Spleen (tissue), 11 donors: Measurements from ENCODE around the gene LRMDA. TPM values are rescaled to one million over a fixed set of nuclear protein-coding genes. Genes with fewer than 3 reads are reported as not detected.

Experiments used
- DNase-seq: peaks from one replicate; pipeline ENCODE4 v3.0.0-alpha.2; 2020
- H3K27ac ChIP-seq, 8 donors: fragments of 200-600 bp; sonication (generic) in 7 of 8; 1 replicate in 4 of 8; 2 replicates in 4 of 8; pipeline versions ENCODE4 v1.5.0 to v1.8.0; 2016 to 2021; ENCODE audit warnings: inconsistent platforms in 4 of 8, mild to moderate bottlenecking in 4 of 8, moderate library complexity in 1 of 8
- H3K27me3 ChIP-seq, 7 donors: fragments of 200-600 bp; sonication (generic) in 6 of 7; replicated peaks in 1 of 7; 1 replicate in 4 of 7; 2 replicates in 3 of 7; pipeline versions ENCODE4 v1.5.0 to v1.8.0; 2016 to 2021; ENCODE audit warnings: inconsistent platforms in 3 of 7, mild to moderate bottlenecking in 1 of 7
- H3K36me3 ChIP-seq, 6 donors: fragments of 200-600 bp; sonication (generic) in 5 of 6; 1 replicate in 4 of 6; 2 replicates in 2 of 6; pipeline versions ENCODE4 v1.5.0 to v1.8.0; 2016 to 2021; ENCODE audit warnings: inconsistent platforms in 2 of 6
- H3K4me1 ChIP-seq, 6 donors: fragments of 200-600 bp; sonication (generic) in 5 of 6; 1 replicate in 3 of 6; 2 replicates in 3 of 6; pipeline versions ENCODE4 v1.5.0 to v1.8.0; 2016 to 2021; ENCODE audit warnings: inconsistent platforms in 3 of 6
- H3K4me3 ChIP-seq, 8 donors: fragments of 200-600 bp; sonication (generic) in 7 of 8; 1 replicate in 4 of 8; 2 replicates in 4 of 8; pipeline versions ENCODE4 v1.5.0 to v1.8.0; 2016 to 2021; ENCODE audit warnings: inconsistent platforms in 4 of 8, mild to moderate bottlenecking in 4 of 8, moderate library complexity in 2 of 8
- H3K9me3 ChIP-seq, 8 donors: fragments of 200-600 bp; sonication (generic) in 7 of 8; 1 replicate in 4 of 8; 2 replicates in 4 of 8; pipeline versions ENCODE4 v1.5.0 to v1.8.0; 2016 to 2021; ENCODE audit warnings: inconsistent platforms in 4 of 8
- POLR2A ChIP-seq, 3 donors: fragments of 450-650 bp; IDR thresholded peaks; one replicate each; pipeline ENCODE4 v1.5.1; 2017; ENCODE audit warnings: antibody characterized with exemption in 3 of 3, mild to moderate bottlenecking in 1 of 3
- POLR2AphosphoS5 ChIP-seq, 3 donors: sonication (generic); formaldehyde crosslinking; IDR thresholded peaks; one replicate each; pipeline ENCODE4 v1.5.1; 2017; ENCODE audit warnings: antibody characterized with exemption in 3 of 3
- WGBS, 5 donors: extraction: QIAGEN DNeasy Blood & Tissue Kit in 3 of 5; methylation state at CpG; one replicate each; pipeline versions ENCODE4 v1.1.5 to v1.1.7; 2013 to 2018; 5-methylcytosine and 5-hydroxymethylcytosine counted together
- intact Hi-C: fragments of 100-400 bp; cut with DNase I; formaldehyde crosslinking; loops from one replicate; pipeline ENCODE4 v1.15.0; 2023; ENCODE audit warnings: low total_unique reads
- polyA plus RNA-seq, 3 donors: library from polyadenylated mRNA; stranded (reverse); fragments of 200-250 nt; gene quantifications; one replicate each; pipeline ENCODE4 v1.2.1, GENCODE V29; 2013
- total RNA-seq, 7 donors: library from RNA; depleted of rRNA in 3 of 7; stranded (reverse); fragments of >200 nt in 3 of 7; fragmentation: NEBNext Ultra II Directional in 4 of 7; extraction: Animal tissue kit (Norgen Biotek cat#: 25700) in 4 of 7; gene quantifications; one replicate each; pipeline versions ENCODE4 v1.1.0 to v1.2.1, GENCODE V29; 2016 to 2021
- TF ChIP-seq, protein P1 (sequence below), 11 experiments: fragments of 200-600 bp in 7 of 11; fragments of 450-650 bp in 4 of 11; sonication (generic) in 4 of 11; IDR thresholded peaks in 8 of 11; conservative IDR thresholded peaks in 3 of 11; 1 replicate in 7 of 11; 2 replicates in 4 of 11; pipeline versions ENCODE4 v1.4.0 to v1.8.0; 2016 to 2021; ENCODE audit warnings: antibody characterized with exemption in 11 of 11, inconsistent platforms in 4 of 11, mild to moderate bottlenecking in 1 of 11
- donor health status: healthy with polysubstance abuse.
- donor health status: DM: no; HTN: no; CAD: no; lungs with moderate emphysema.
- donor health status: DM: no; HTN: no; CAD: no.
- donor health status: Bipolar disorder and iron deficiency.
- donor health status: healthy.
- donor health status: DM: no; HTN: no; CAD: no.
- donor health status: DM: yes; HTN: yes; CAD: no.

The LRMDA gene
- total and polyA plus RNA-seq, 10 donors = 7.3 to 46.6 (median 28.2) TPM

DNA sequence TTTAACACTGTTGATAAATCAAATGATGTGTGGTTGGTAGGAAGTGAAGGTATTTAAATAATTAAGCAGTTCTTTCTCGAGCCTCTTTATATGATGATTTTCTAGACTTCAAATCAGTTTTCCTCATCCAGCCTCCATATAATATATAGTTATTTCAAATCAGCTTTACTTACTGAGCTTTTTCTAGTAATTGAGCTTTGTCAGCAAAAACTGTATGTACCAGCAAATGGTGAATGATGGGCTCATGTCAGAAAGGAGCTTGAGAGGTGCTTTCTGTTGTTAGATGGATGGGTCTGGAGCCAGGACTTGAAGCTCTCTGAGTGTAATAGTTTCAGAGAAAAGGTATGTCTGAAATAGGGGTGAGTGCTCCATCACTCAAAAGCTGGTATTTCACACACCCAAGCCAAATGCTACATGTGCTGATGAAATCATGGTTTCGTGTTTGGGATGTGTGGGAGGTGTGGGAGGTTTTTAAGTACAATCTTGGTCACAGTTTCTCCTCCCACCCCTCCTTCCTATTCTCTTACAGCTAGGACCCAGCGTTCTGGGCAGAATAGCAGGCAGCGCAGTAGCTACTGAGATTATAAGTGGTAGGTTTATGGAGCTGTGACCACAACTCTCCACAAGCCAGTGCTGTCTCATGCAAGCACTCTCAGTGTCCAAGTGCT, 55.8 kb downstream of the LRMDA start:
- H3K27ac ChIP-seq = no peak overlapping the region
- no peak for DNase-seq
- TF ChIP-seq, protein P1, sequence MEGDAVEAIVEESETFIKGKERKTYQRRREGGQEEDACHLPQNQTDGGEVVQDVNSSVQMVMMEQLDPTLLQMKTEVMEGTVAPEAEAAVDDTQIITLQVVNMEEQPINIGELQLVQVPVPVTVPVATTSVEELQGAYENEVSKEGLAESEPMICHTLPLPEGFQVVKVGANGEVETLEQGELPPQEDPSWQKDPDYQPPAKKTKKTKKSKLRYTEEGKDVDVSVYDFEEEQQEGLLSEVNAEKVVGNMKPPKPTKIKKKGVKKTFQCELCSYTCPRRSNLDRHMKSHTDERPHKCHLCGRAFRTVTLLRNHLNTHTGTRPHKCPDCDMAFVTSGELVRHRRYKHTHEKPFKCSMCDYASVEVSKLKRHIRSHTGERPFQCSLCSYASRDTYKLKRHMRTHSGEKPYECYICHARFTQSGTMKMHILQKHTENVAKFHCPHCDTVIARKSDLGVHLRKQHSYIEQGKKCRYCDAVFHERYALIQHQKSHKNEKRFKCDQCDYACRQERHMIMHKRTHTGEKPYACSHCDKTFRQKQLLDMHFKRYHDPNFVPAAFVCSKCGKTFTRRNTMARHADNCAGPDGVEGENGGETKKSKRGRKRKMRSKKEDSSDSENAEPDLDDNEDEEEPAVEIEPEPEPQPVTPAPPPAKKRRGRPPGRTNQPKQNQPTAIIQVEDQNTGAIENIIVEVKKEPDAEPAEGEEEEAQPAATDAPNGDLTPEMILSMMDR (IDR thresholded peaks at IDR 0.05 in 8 of 11, conservative IDR thresholded peaks at IDR 0.05 in 3 of 11) = no peak
- TF ChIP-seq POLR2A (IDR thresholded peaks at IDR 0.05) = no peak
- TF ChIP-seq POLR2AphosphoS5 (IDR thresholded peaks at IDR 0.05) = no peak
- peaks cover 0 to 21% (median 13%) of the 10 kb centered on the region in 8 donors for H3K9me3 ChIP-seq
- intact Hi-C loops = no loop called here
- H3K4me1 ChIP-seq = peaks cover 0 to 4% (median 0%) of the 10 kb centered on the region in 6 donors
- no peaks in the 10 kb centered on the region for H3K36me3 ChIP-seq
- no peaks in the 10 kb centered on the region for H3K27me3 ChIP-seq
- H3K4me3 ChIP-seq = no peak overlapping the region
- WGBS, 5 donors = 66 to 80% (median 73%) methylated on average over 4 of the region's 4 CpGs

- Histone ChIP-seq H3K36me3 (no peaks in the 10 kb centered on the region), H3K4me3 (no peak overlapping the region), H3K4me1 (peaks cover 0 to 4% (median 0%) of the 10 kb centered on the region in 6 donors), H3K27me3 (no peaks in the 10 kb centered on the region), H3K9me3 (peaks cover 0 to 21% (median 13%) of the 10 kb centered on the region in 8 donors), H3K27ac (no peak overlapping the region)
- intact Hi-C loops = no loop called here
- 66 to 100% (median 79%) methylated on average over 1 to 2 of the region's 2 CpGs for WGBS, 5 donors
- no peak for DNase-seq
- TF ChIP-seq POLR2A (IDR thresholded peaks at IDR 0.05) = no peak
- TF ChIP-seq, protein P1 (IDR thresholded peaks at IDR 0.05 in 8 of 11, conservative IDR thresholded peaks at IDR 0.05 in 3 of 11) = no peak
- no peak for TF ChIP-seq POLR2AphosphoS5 (IDR thresholded peaks at IDR 0.05)
Measured at GRCh38 chr10:75487755-75488125, 56.3 kb downstream of the LRMDA start.

DNA sequence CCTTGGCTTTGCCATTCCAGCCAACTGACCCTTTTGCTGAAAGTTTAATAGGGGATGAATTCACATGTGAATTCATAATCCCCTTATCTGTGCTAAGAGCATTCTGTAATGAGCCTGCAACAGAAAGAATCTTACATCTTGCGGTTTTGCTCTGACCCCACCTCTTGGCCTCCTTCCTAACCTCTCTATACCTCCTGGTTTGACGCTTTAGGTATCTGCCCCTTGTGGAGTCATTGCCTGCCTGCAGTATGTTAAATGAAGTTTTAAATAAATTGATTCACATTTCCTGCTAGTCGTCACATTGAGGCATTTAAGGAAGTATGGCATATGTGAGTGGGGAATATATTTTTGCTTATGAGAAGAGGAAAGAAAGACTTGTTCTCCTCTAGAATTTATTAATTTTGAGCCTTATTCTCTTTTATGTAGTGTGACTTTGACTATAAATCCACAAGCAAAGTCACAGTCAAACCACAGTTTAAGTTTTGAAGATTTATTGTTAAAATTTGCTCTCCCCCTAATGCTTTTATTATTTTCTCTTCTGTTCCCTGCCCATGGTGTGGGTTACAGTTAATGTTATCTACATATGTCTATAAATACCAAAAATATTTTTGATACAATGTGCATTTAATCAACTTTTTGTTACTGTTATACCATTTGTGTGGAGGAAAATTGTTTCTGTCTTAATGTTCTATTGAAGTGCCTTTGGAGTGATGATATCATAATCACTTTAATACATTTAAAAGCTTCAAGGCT, 60.9 kb downstream of the LRMDA start:
- H3K27me3 ChIP-seq = no peaks in the 10 kb centered on the region
- no peak for TF ChIP-seq POLR2AphosphoS5 (IDR thresholded peaks at IDR 0.05)
- TF ChIP-seq, protein P1 (IDR thresholded peaks at IDR 0.05 in 8 of 11, conservative IDR thresholded peaks at IDR 0.05 in 3 of 11) = no peak
- no peak for TF ChIP-seq POLR2A (IDR thresholded peaks at IDR 0.05)
- no peaks in the 10 kb centered on the region for H3K36me3 ChIP-seq
- no peak for DNase-seq
- WGBS, 5 donors = 46 to 52% (median 48%) methylated on average over 3 of the region's 3 CpGs
- H3K4me1 ChIP-seq = peaks cover 0 to 4% (median 0%) of the 10 kb centered on the region in 6 donors
- no peak overlapping the region for H3K27ac ChIP-seq
- intact Hi-C loops = no loop called here
- H3K4me3 ChIP-seq = no peak overlapping the region
- H3K9me3 ChIP-seq = no peaks in the 10 kb centered on the region

GRCh38 chr10:75493464-75493863, 62.0 kb downstream of the LRMDA start:
- TF ChIP-seq POLR2A (IDR thresholded peaks at IDR 0.05) (no peak), POLR2AphosphoS5 (IDR thresholded peaks at IDR 0.05) (no peak)
- TF ChIP-seq, protein P1 (IDR thresholded peaks at IDR 0.05 in 8 of 11, conservative IDR thresholded peaks at IDR 0.05 in 3 of 11) = no peak
- H3K27ac ChIP-seq = no peak overlapping the region
- DNase-seq = no peak
- no peaks in the 10 kb centered on the region for H3K36me3 ChIP-seq
- no peaks in the 10 kb centered on the region for H3K27me3 ChIP-seq
- H3K9me3 ChIP-seq = no peaks in the 10 kb centered on the region
- WGBS, 5 donors = 86 to 93% (median 87%) methylated on average over 3 of the region's 3 CpGs
- H3K4me3 ChIP-seq = no peak overlapping the region
- intact Hi-C loops = no loop called here
- H3K4me1 ChIP-seq = no peaks in the 10 kb centered on the region
